Mucosa of rectum (tissue), 2 donors: ENCODE results near the gene TXNIP.

Experiments used
- H3K27ac ChIP-seq, 2 donors: one replicate each; pipeline ENCODE4 v1.7.0; 2013; ENCODE audit warnings: inconsistent platforms in 2 of 2, low read depth in 2 of 2, low read length in 2 of 2
- H3K27me3 ChIP-seq, 2 donors: one replicate each; pipeline ENCODE4 v1.7.0; 2013; ENCODE audit warnings: low read length in 2 of 2; ENCODE audit not compliant: control insufficient read depth in 2 of 2, insufficient read depth in 2 of 2
- H3K36me3 ChIP-seq, 2 donors: one replicate each; pipeline ENCODE4 v1.7.0; 2013; ENCODE audit warnings: low read length in 2 of 2; ENCODE audit not compliant: control insufficient read depth in 2 of 2, insufficient read depth in 2 of 2
- H3K4me1 ChIP-seq, 2 donors: one replicate each; pipeline ENCODE4 v1.7.0; 2013; ENCODE audit warnings: low read length in 2 of 2, mild to moderate bottlenecking in 1 of 2; ENCODE audit not compliant: control insufficient read depth in 2 of 2, insufficient read depth in 2 of 2
- H3K4me3 ChIP-seq, 2 donors: one replicate each; pipeline ENCODE4 v1.7.0; 2013; ENCODE audit warnings: low read length in 2 of 2
- H3K9ac ChIP-seq, 2 donors: one replicate each; pipeline ENCODE4 v1.7.0; 2013; ENCODE audit warnings: low read length in 2 of 2, low read depth in 1 of 2, mild to moderate bottlenecking in 1 of 2
- H3K9me3 ChIP-seq, 2 donors: one replicate each; pipeline ENCODE4 v1.7.0; 2013; ENCODE audit warnings: low read length in 2 of 2; ENCODE audit not compliant: control insufficient read depth in 2 of 2
- donor health status: healthy.
- donor health status: Normal muscosa, but diverticular disease.

TXNIP gene

GRCh38 chr1:145944532-145944931, 51.8 kb downstream of the TXNIP start:
- H3K4me3 ChIP-seq: no peak overlapping the region
- no peak overlapping the region for H3K27ac ChIP-seq
- H3K9me3 ChIP-seq: no peaks in the 10 kb centered on the region
- H3K36me3 ChIP-seq: peaks cover 0 to 3% of the 10 kb centered on the region in 2 donors
- H3K27me3 ChIP-seq: no peaks in the 10 kb centered on the region
- no peak overlapping the region for H3K9ac ChIP-seq
- no peaks in the 10 kb centered on the region for H3K4me1 ChIP-seq

GRCh38 chr1:145942871-145943270, 53.5 kb downstream of the TXNIP start:
- Histone ChIP-seq H3K9me3 (no peaks in the 10 kb centered on the region), H3K36me3 (peaks cover 0 to 5% of the 10 kb centered on the region in 2 donors), H3K9ac (no peak overlapping the region), H3K27ac (no peak overlapping the region), H3K4me1 (no peaks in the 10 kb centered on the region), H3K27me3 (no peaks in the 10 kb centered on the region), H3K4me3 (no peak overlapping the region)
